Measurements from ENCODE around the gene GSAP. TPM values are rescaled to one million over a fixed set of nuclear protein-coding genes. Genes with fewer than 3 reads are reported as not detected.

Gene GSAP
- total RNA-seq, 2 donors from 2014 or later, result 10.0 to 13.0 TPM

GRCh38 chr7:77269360-77270093 lies 146.6 kb downstream of the GSAP start:
- Histone ChIP-seq H3K36me3 (no peaks in the 10 kb centered on the region), H3K4me1 (replicated peaks) (no peaks in the 10 kb centered on the region), H3K9me3 (no peaks in the 10 kb centered on the region), H3K4me3 (no peak overlapping the region), H3K27me3 (replicated peaks; ENCODE audit: insufficient read depth) (no peaks in the 10 kb centered on the region), H3K27ac (no peak overlapping the region)
- WGBS, result 74% methylated on average over 4 of the region's 4 CpGs
- no peak for DNase-seq (ENCODE audit: low spot score)
- intact Hi-C loops (cut with DNase I), result no loop called here
- TF ChIP-seq POLR2A (IDR thresholded peaks at IDR 0.05) (no peak), POLR2AphosphoS5 (IDR thresholded peaks at IDR 0.05) (no peak), CTCF (IDR thresholded peaks at IDR 0.05) (no peak)

GRCh38 chr7:77266291-77266794 lies 149.8 kb downstream of the GSAP start:
- no peak for TF ChIP-seq POLR2A (IDR thresholded peaks at IDR 0.05)
- TF ChIP-seq POLR2AphosphoS5 (IDR thresholded peaks at IDR 0.05), result no peak
- TF ChIP-seq CTCF (IDR thresholded peaks at IDR 0.05), result no peak
- H3K36me3 ChIP-seq, result no peaks in the 10 kb centered on the region
- no peak overlapping the region for H3K27ac ChIP-seq
- H3K27me3 ChIP-seq (replicated peaks; ENCODE audit: insufficient read depth), result no peaks in the 10 kb centered on the region
- H3K4me3 ChIP-seq, result no peak overlapping the region
- intact Hi-C loops (cut with DNase I), result no loop called here
- DNase-seq (ENCODE audit: low spot score), result no peak
- 91% methylated on average over 2 of the region's 2 CpGs for WGBS
- no peaks in the 10 kb centered on the region for H3K9me3 ChIP-seq
- no peaks in the 10 kb centered on the region for H3K4me1 ChIP-seq (replicated peaks)

GRCh38 chr7:77265666-77266065 lies 150.5 kb downstream of the GSAP start:
- DNase-seq (ENCODE audit: low spot score), result no peak
- Histone ChIP-seq H3K4me1 (replicated peaks) (no peaks in the 10 kb centered on the region), H3K27me3 (replicated peaks; ENCODE audit: insufficient read depth) (no peaks in the 10 kb centered on the region), H3K4me3 (no peak overlapping the region), H3K9me3 (no peaks in the 10 kb centered on the region), H3K36me3 (no peaks in the 10 kb centered on the region), H3K27ac (no peak overlapping the region)
- 79% methylated on average over 4 of the region's 4 CpGs for WGBS
- intact Hi-C loops (cut with DNase I), result no loop called here
- TF ChIP-seq POLR2A (IDR thresholded peaks at IDR 0.05) (no peak), POLR2AphosphoS5 (IDR thresholded peaks at IDR 0.05) (no peak), CTCF (IDR thresholded peaks at IDR 0.05) (no peak)

GRCh38 chr7:77262316-77262715 lies 153.8 kb downstream of the GSAP start:
- no peak for TF ChIP-seq POLR2AphosphoS5 (IDR thresholded peaks at IDR 0.05)
- no peak for TF ChIP-seq POLR2A (IDR thresholded peaks at IDR 0.05)
- TF ChIP-seq CTCF (IDR thresholded peaks at IDR 0.05), result no peak
- Histone ChIP-seq H3K36me3 (no peaks in the 10 kb centered on the region), H3K9me3 (no peaks in the 10 kb centered on the region), H3K27ac (no peak overlapping the region), H3K27me3 (replicated peaks; ENCODE audit: insufficient read depth) (no peaks in the 10 kb centered on the region), H3K4me1 (replicated peaks) (no peaks in the 10 kb centered on the region), H3K4me3 (no peak overlapping the region)
- intact Hi-C loops (cut with DNase I), result no loop called here
- 93% methylated on average over 4 of the region's 4 CpGs for WGBS
- no peak for DNase-seq (ENCODE audit: low spot score)

Other genes starting within 250 kb of the GSAP start
- gene FGL2, start 216.5 kb downstream of the GSAP start, total RNA-seq, result 10 to 100 TPM in 1 of 2 donors, 1 to 10 TPM in 1; 6.3 to 11.7 TPM
- gene PTPN12, start 120.9 kb upstream of the GSAP start, total RNA-seq, result 10 to 100 TPM; 28.0 to 63.6 TPM